BJ (cell line): ENCODE data around the gene NXF1. TPM values are rescaled to one million over a fixed set of nuclear protein-coding genes. Genes with fewer than 3 reads are reported as not detected.

Source experiments
- CTCF ChIA-PET: fragments of 350-600 bp; formaldehyde crosslinking; extraction: SDS; loops from one replicate; lab custom pipeline; 2021; ENCODE audit warnings: antibody characterized with exemption, inconsistent platforms; lab: Yijun Ruan, JAX
- POLR2A ChIA-PET: fragments of 300-600 bp; sonication (Branson Sonifier 250); formaldehyde crosslinking; extraction: SDS; loops from one replicate; lab custom pipeline; 2021; ENCODE audit warnings: antibody characterized with exemption; lab: Charles Lee
- DNase-seq: peaks from one replicate; pipeline ENCODE4 v3.0.0-alpha.2; 2011; ENCODE audit warnings: low read depth
- H3K27me3 ChIP-seq: 2 replicates; pipeline ENCODE4 v1.6.0; 2011; ENCODE audit warnings: low read length; ENCODE audit not compliant: control insufficient read depth, insufficient read depth
- H3K36me3 ChIP-seq: 2 replicates; pipeline ENCODE4 v1.5.1; 2011; ENCODE audit warnings: low read length; ENCODE audit not compliant: control insufficient read depth, insufficient read depth
- H3K4me3 ChIP-seq: 2 replicates; pipeline ENCODE4 v1.5.1; 2011; ENCODE audit warnings: low read depth, mild to moderate bottlenecking, control low read depth, low read length
- polyA plus RNA-seq: library from polyadenylated mRNA; depleted of rRNA; stranded (reverse); fragments of >200 nt; gene quantifications from 2 replicates; pipeline ENCODE4 v1.2.3, GENCODE V29; 2011
- TF ChIP-seq, protein P1 (sequence below): IDR thresholded peaks from 2 replicates; pipeline ENCODE4 v1.5.1; 2011; ENCODE audit warnings: low read depth, mild to moderate bottlenecking, control low read depth, inconsistent platforms, low read length, moderate library complexity; ENCODE audit not compliant: insufficient read depth

Gene NXF1
- polyA plus RNA-seq, 1 experiment: 51.0 TPM

DNA sequence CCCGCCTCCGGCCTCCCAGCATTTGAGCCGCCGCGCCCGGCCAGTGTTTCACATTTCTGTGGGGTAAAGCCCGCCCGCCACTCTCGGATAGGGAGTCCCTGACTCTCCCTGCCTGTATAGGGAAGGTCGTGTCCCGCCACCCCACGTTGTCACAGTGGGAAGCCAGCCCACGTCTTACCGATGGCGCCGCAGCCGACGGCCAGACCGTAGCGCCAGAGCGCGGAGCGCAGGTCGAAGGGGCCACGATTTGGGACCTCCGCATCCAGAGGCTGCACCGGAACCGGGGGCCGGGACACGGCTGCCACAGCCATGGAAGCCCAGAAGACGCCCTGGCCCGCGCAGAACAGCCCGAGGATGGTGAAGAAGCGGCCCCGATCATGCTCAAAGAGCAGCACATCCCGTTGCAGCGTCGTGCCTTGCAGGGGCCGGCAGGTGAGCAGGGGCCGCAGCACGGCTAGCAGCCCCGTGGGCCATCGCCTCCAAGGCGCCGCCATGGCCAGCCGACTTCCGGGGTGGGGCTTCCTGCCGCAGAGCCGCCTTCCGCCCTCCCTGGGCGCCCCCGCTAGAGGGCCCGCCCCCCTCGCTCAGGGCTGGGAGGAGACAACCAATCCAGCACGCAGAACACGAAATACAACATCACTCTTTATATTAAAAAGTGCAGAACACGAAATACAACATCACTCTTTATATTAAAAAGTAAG lies 13.6 kb downstream of the NXF1 start, which contains the start of gene TMEM223:
Gene TMEM223 (minus strand): TSS at position 506 of the 701 bp plus-strand sequence. CDS start 12 bp downstream, at position 494.
- DNase-seq: peak; percentile 26
- Histone ChIP-seq H3K27me3 (no peaks in the 10 kb centered on the region), H3K4me3 (peak within 1 kb of the TSS; percentile 88), H3K36me3 (peaks cover 21% of the 10 kb centered on the region)
- TF ChIP-seq, protein P1, sequence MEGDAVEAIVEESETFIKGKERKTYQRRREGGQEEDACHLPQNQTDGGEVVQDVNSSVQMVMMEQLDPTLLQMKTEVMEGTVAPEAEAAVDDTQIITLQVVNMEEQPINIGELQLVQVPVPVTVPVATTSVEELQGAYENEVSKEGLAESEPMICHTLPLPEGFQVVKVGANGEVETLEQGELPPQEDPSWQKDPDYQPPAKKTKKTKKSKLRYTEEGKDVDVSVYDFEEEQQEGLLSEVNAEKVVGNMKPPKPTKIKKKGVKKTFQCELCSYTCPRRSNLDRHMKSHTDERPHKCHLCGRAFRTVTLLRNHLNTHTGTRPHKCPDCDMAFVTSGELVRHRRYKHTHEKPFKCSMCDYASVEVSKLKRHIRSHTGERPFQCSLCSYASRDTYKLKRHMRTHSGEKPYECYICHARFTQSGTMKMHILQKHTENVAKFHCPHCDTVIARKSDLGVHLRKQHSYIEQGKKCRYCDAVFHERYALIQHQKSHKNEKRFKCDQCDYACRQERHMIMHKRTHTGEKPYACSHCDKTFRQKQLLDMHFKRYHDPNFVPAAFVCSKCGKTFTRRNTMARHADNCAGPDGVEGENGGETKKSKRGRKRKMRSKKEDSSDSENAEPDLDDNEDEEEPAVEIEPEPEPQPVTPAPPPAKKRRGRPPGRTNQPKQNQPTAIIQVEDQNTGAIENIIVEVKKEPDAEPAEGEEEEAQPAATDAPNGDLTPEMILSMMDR: peak; percentile 8; the same call in 1 of the 2 replicates
- CTCF ChIA-PET: no interaction called here
- POLR2A ChIA-PET: interaction anchor here (0.7 kb wide), 1 partner anchor 48 kb away, joined by 13 read pairs; no protein-coding TSS in a partner anchor

DNA sequence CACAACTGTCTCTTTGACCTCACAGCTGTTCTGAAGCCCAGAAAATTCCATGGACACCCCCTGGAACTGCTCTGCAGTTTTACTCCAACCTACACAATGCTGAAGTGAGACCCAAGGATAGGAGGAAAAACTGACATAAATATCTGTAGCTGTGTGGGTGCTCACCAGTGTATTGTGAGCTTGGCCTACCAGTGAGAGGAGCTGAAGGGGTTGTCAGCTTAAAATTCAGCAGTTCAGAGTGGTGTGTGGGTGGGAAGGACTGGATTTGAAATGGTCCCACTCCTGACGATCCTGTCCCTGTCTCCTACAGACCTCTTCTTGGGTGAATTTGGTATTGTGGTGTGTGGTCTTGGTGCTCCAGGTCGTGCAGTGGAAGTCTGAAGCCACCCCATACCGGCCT lies 15.7 kb downstream of the NXF1 start:
- POLR2A ChIA-PET: no interaction called here
- no peak for DNase-seq
- H3K4me3 ChIP-seq: no peak overlapping the region
- CTCF ChIA-PET: interaction anchor here (0.8 to 6.8 kb wide), 2 partner anchors 16 to 17 kb away, joined by 3 to 122 read pairs; partner anchors contain the start of genes NXF1 and TAF6L
- H3K36me3 ChIP-seq: peaks cover 14% of the 10 kb centered on the region
- TF ChIP-seq, protein P1: no peak
- H3K27me3 ChIP-seq: no peaks in the 10 kb centered on the region

DNA sequence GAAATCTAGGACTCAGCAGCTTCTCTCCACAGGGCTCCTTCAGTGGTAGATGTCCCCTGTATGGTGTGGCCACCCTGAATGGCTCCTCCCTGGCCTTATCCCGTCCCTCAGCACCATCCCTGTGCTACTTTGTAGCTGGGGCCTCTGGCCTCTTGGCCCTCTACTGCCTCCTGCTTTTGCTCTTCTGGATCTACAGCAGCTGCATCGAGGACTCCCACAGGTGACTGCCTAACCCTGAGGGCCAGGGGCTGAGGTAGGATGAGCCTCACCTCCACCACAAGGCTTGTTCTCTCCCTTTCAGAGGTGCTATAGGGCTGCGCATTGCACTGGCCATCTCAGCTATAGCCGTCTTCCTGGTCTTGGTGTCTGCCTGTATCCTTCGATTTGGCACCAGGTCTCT lies 16.2 kb downstream of the NXF1 start:
- H3K4me3 ChIP-seq: no peak overlapping the region
- no peaks in the 10 kb centered on the region for H3K27me3 ChIP-seq
- no peak for DNase-seq
- peaks cover 12% of the 10 kb centered on the region for H3K36me3 ChIP-seq
- POLR2A ChIA-PET: no interaction called here
- CTCF ChIA-PET: interaction anchor here (0.8 to 6.8 kb wide), 3 partner anchors 16 to 74 kb away, joined by 3 to 122 read pairs (median 76); partner anchors contain the start of genes NXF1 and TAF6L
- TF ChIP-seq, protein P1: no peak

DNA sequence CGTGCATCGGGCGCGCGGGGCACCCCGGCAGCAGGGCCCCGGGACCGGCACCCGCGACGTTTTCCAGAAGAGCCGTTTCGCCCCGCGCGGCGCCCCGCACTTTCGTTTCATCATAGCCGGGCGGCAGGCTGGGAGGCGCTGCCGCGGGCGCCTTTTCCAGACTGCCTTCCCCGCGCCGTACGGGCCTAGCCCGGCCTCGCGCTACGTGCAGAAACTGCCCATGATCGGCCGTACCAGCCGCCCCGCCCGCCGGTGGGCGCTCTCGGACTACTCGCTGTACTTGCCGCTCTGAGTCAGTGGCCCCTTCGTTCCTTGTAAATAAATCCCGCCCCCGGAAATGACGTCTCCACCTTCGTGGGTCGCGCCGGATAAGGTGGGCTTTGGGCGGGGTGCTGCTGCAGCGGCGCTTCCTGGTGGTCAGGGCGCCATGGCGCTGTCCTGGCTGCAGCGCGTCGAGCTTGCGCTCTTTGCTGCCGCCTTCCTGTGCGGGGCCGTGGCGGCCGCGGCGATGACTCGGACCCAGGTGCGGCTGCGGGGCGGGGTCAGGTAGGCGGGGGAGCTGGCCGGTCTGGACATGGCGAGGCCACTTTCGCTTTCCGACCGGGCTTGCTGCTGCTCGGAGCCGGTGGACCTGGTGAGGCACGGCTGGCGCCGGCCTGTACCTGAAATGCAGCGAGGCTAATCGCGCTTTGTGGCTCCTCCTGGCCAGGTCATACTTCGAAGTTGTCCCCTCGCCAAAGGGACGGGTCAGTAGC lies 18.1 kb downstream of the NXF1 start, which contains the start of gene TMEM179B:
Gene TMEM179B (plus strand): TSS at position 398 of the 755 bp plus-strand sequence. CDS start 30 bp downstream, at position 428.
- POLR2A ChIA-PET: interaction anchor here (1.0 kb wide), 1 partner anchor 26 kb away, joined by 3 read pairs; the partner anchor contains the start of gene POLR2G
- H3K27me3 ChIP-seq: no peaks in the 10 kb centered on the region
- TF ChIP-seq, protein P1: peak; percentile 82
- peaks cover 11% of the 10 kb centered on the region for H3K36me3 ChIP-seq
- CTCF ChIA-PET: interaction anchor here (0.7 to 6.8 kb wide), 39 partner anchors 9 to 392 kb away, joined by 3 to 122 read pairs (median 5); partner anchors contain the start of genes BSCL2, GNG3, LRRN4CL and NXF1
- H3K4me3 ChIP-seq: peak within 1 kb of the TSS; percentile 69
- DNase-seq: peak; percentile 82
